IMR-90 (cell line): ENCODE data around the gene MYO1D. TPM values are rescaled to one million over a fixed set of nuclear protein-coding genes. Genes with fewer than 3 reads are reported as not detected.

ENCODE experiments used
- ATAC-seq: fragments of 200-7000 bp; cut with Tn5 transposase; 2 replicates; pipeline ENCODE4 v1.9.1; 2020; ENCODE audit warnings: low read depth, mild to moderate bottlenecking, moderate library complexity
- BruUV-seq: library from RNA; stranded (reverse); fragments of 400-500 nt; replicated peaks from 2 replicates; lab custom pipeline; 2021; lab: Mats Ljungman, UMichigan
- CTCF ChIA-PET: fragments of 300-600 bp; formaldehyde crosslinking; extraction: SDS; loops from one replicate; lab custom pipeline; 2021; ENCODE audit warnings: antibody characterized with exemption; lab: Yijun Ruan, JAX
- POLR2A ChIA-PET: fragments of 300-600 bp; sonication (Branson Sonifier 250); formaldehyde crosslinking; loops from one replicate; lab custom pipeline; 2022; ENCODE audit warnings: antibody characterized with exemption; ENCODE audit not compliant: unreplicated experiment; lab: Charles Lee
- DNase-seq: peaks from one replicate; pipeline ENCODE4 v3.0.0; 2013
- H2AFZ ChIP-seq: replicated peaks from 2 replicates; pipeline ENCODE3; 2013; ENCODE audit warnings: low read length, mild to moderate bottlenecking; ENCODE audit not compliant: poor library complexity
- H2AK5ac ChIP-seq: 2 replicates; pipeline ENCODE4 v1.6.1; 2013; ENCODE audit warnings: low read depth, low read length, inconsistent platforms
- H2AK9ac ChIP-seq: replicated peaks from 2 replicates; pipeline ENCODE3; 2013; ENCODE audit warnings: mild to moderate bottlenecking, low read depth, low read length, moderate library complexity; ENCODE audit not compliant: poor library complexity
- H2BK120ac ChIP-seq: 2 replicates; pipeline ENCODE4 v1.6.1; 2013; ENCODE audit warnings: low read depth, low read length, inconsistent platforms
- H2BK15ac ChIP-seq: 3 replicates; pipeline ENCODE4 v1.6.1; 2013; ENCODE audit warnings: low read depth, low read length, inconsistent platforms
- H2BK20ac ChIP-seq: 2 replicates; pipeline ENCODE4 v1.6.1; 2013; ENCODE audit warnings: low read depth, mild to moderate bottlenecking, inconsistent platforms, low read length, moderate library complexity
- H2BK5ac ChIP-seq: 2 replicates; pipeline ENCODE4 v1.6.1; 2013; ENCODE audit warnings: mild to moderate bottlenecking, low read depth, low read length, inconsistent platforms; ENCODE audit not compliant: poor library complexity, severe bottlenecking
- H3K14ac ChIP-seq: replicated peaks from 2 replicates; pipeline ENCODE4 v1.6.1; 2013; ENCODE audit warnings: low read depth, low read length, inconsistent platforms
- H3K18ac ChIP-seq: 2 replicates; pipeline ENCODE4 v1.6.1; 2013; ENCODE audit warnings: low read depth, low read length, control low read depth
- H3K23ac ChIP-seq: 2 replicates; pipeline ENCODE4 v1.6.1; 2013; ENCODE audit warnings: low read depth, low read length, inconsistent platforms
- H3K27ac ChIP-seq: 2 replicates; pipeline ENCODE4 v1.5.1; 2013; ENCODE audit warnings: mild to moderate bottlenecking, control low read depth, low read length; ENCODE audit not compliant: insufficient read depth
- H3K27me3 ChIP-seq: 2 replicates; pipeline ENCODE4 v1.6.1; 2013; ENCODE audit warnings: low read length; ENCODE audit not compliant: control insufficient read depth, insufficient read depth
- H3K36me3 ChIP-seq: 2 replicates; pipeline ENCODE4 v1.6.1; 2013; ENCODE audit warnings: low read length, mixed read lengths; ENCODE audit not compliant: control insufficient read depth, insufficient read depth
- H3K4ac ChIP-seq: 2 replicates; pipeline ENCODE4 v1.6.1; 2013; ENCODE audit warnings: low read depth, low read length, inconsistent platforms
- H3K4me1 ChIP-seq: 2 replicates; pipeline ENCODE4 v1.6.1; 2013; ENCODE audit warnings: low read length, mixed read lengths; ENCODE audit not compliant: control insufficient read depth, insufficient read depth
- H3K4me2 ChIP-seq: 2 replicates; pipeline ENCODE4 v1.6.1; 2013; ENCODE audit warnings: low read depth, mild to moderate bottlenecking, control low read depth, low read length, moderate library complexity
- H3K4me3 ChIP-seq: 2 replicates; pipeline ENCODE4 v1.5.1; 2013; ENCODE audit warnings: low read depth, mild to moderate bottlenecking, control low read depth, low read length, moderate library complexity; ENCODE audit not compliant: insufficient read depth
- H3K56ac ChIP-seq: 2 replicates; pipeline ENCODE4 v1.6.1; 2013; ENCODE audit warnings: low read length, inconsistent platforms; ENCODE audit not compliant: insufficient read depth; ENCODE audit errors: extremely low read depth
- H3K79me1 ChIP-seq, 2 experiments: 2 replicates each; pipeline ENCODE4 v1.6.1; 2013; ENCODE audit warnings: low read length in 2 of 2, inconsistent platforms in 1 of 2, low read depth in 1 of 2
- H3K9ac ChIP-seq: 2 replicates; pipeline ENCODE4 v1.6.1; 2013; ENCODE audit warnings: low read depth, low read length, control low read depth
- H3K9me1 ChIP-seq: 2 replicates; pipeline ENCODE4 v1.6.1; 2013; ENCODE audit warnings: low read length, inconsistent platforms; ENCODE audit not compliant: insufficient read depth
- H3K9me3 ChIP-seq: 2 replicates; pipeline ENCODE4 v1.6.1; 2013; ENCODE audit warnings: low read length; ENCODE audit not compliant: control insufficient read depth, insufficient read depth
- H4K20me1 ChIP-seq: 2 replicates; pipeline ENCODE4 v1.6.1; 2013; ENCODE audit warnings: low read length, inconsistent platforms; ENCODE audit not compliant: insufficient read depth
- H4K5ac ChIP-seq: 2 replicates; pipeline ENCODE4 v1.6.1; 2013; ENCODE audit warnings: mild to moderate bottlenecking, low read depth, low read length, control low read depth
- H4K8ac ChIP-seq, 2 experiments: 2 replicates each; pipeline ENCODE4 v1.6.1; 2013; ENCODE audit warnings: low read depth in 2 of 2, low read length in 2 of 2, control low read depth in 1 of 2, inconsistent platforms in 1 of 2
- H4K91ac ChIP-seq: 2 replicates; pipeline ENCODE4 v1.6.1; 2013; ENCODE audit warnings: low read depth, low read length, inconsistent platforms; ENCODE audit not compliant: insufficient read depth
- CEBPB ChIP-seq: IDR thresholded peaks from 2 replicates; pipeline ENCODE4 v1.6.1; 2012; ENCODE audit warnings: low read depth, low read length, improper control_type of control experiment
- CHD1 ChIP-seq: IDR thresholded peaks from 2 replicates; pipeline ENCODE4 v1.6.1; 2012; ENCODE audit warnings: low read depth, low read length, improper control_type of control experiment
- MAFK ChIP-seq: IDR thresholded peaks from 2 replicates; pipeline ENCODE4 v1.6.1; 2012; ENCODE audit warnings: low read depth, low read length, improper control_type of control experiment
- MXI1 ChIP-seq: IDR thresholded peaks from 2 replicates; pipeline ENCODE4 v1.6.1; 2012; ENCODE audit warnings: low read depth, mild to moderate bottlenecking, low read length, moderate library complexity, borderline replicate concordance
- RAD21 ChIP-seq: IDR thresholded peaks from 2 replicates; pipeline ENCODE4 v1.6.1; 2012; ENCODE audit warnings: low read length, improper control_type of control experiment
- RFX5 ChIP-seq: IDR thresholded peaks from 2 replicates; pipeline ENCODE4 v1.8.0; 2012; ENCODE audit warnings: low read depth, mild to moderate bottlenecking, low read length, moderate library complexity
- SMC3 ChIP-seq: fragments of 150-350 bp; IDR thresholded peaks from 2 replicates; pipeline ENCODE4 v1.6.1; 2016; ENCODE audit warnings: low read depth, mild to moderate bottlenecking, antibody characterized with exemption, low read length, moderate library complexity
- WGBS, 2 experiments: methylation state at CpG; one replicate each; pipeline versions ENCODE4 v1.1.5 to v1.1.7; 2013; ENCODE audit warnings: missing lambda C conversion rate in 2 of 2; ENCODE audit not compliant: insufficient read length in 1 of 2; ENCODE audit errors: extremely low coverage in 2 of 2; 5-methylcytosine and 5-hydroxymethylcytosine counted together
- dilution Hi-C: fragments of 300-500 bp; cut with HindIII; formaldehyde crosslinking; loops from one replicate; pipeline ENCODE4 v1.14.3; 2018; ENCODE audit warnings: low sequenced_read_pairs; ENCODE audit not compliant: unreplicated experiment
- in situ Hi-C: fragments of 300-500 bp; cut with MboI; formaldehyde crosslinking; loops from 3 replicates; pipeline ENCODE4 v1.14.3; 2019; ENCODE audit warnings: low sequenced_read_pairs, inconsistent platforms, mixed read lengths
- intact Hi-C: fragments of 100-400 bp; cut with micrococcal nuclease; formaldehyde crosslinking; loops from 2 replicates; pipeline ENCODE4 v1.10.0; 2022
- polyA plus RNA-seq, 3 experiments: library from polyadenylated mRNA; depleted of rRNA; stranded (reverse); fragments of >200 nt; gene quantifications; 2 replicates each; pipeline ENCODE4 v1.2.3, GENCODE V29; 2012; ENCODE audit warnings: low replicate concordance in 1 of 3
- total RNA-seq: library from RNA; depleted of rRNA; stranded (reverse); fragments of >200 nt; gene quantifications from 2 replicates; pipeline ENCODE4 v1.2.3, GENCODE V29; 2012
- TF ChIP-seq, protein P1 (sequence below): fragments of 150-350 bp; IDR thresholded peaks from 2 replicates; pipeline ENCODE4 v1.6.1; 2016; ENCODE audit warnings: low read depth, mild to moderate bottlenecking, low read length, moderate library complexity, borderline replicate concordance
- TF ChIP-seq, protein P2 (sequence below): conservative IDR thresholded peaks from 2 replicates; pipeline ENCODE4 v1.5.1; 2012; ENCODE audit warnings: mild to moderate bottlenecking, low read depth, low read length, improper control_type of control experiment

MYO1D gene
- total and polyA plus RNA-seq, 2 of the 4 experiments (the other 2 are of a cell fraction), result 0.63 to 0.90 TPM

DNA sequence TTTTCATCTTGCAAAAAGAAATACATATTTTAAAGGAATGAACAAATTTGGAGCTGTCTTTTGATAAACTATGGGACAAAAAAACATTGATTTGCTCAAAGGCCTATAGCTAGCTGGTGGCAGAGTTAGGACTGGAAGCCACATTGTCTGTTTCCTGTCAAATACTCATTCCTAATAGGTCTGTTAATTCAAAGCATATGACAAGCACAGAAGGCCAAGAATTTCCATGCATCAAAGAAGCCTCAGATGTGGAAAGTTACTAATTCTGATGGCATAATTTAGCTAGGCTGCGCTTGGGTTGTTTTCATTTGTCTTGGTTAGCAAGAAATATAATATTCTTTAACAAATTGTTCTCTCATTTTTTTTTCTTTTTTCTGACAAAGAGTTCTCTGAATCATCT, 292.1 kb downstream of the MYO1D start:
- Histone ChIP-seq H2BK120ac (no peak overlapping the region), H2AK9ac (no peak overlapping the region), H3K56ac (no peak overlapping the region), H4K91ac (no peak overlapping the region), H3K18ac (no peak overlapping the region), H3K14ac (no peak overlapping the region), H3K4ac (no peak overlapping the region), H3K4me1 (no peaks in the 10 kb centered on the region), H2AFZ (no peak overlapping the region), H2BK15ac (no peak overlapping the region), H3K9me3 (no peaks in the 10 kb centered on the region), H4K5ac (no peak overlapping the region), H3K9ac (no peak overlapping the region), H4K8ac (no peak overlapping the region), H3K36me3 (no peaks in the 10 kb centered on the region), H2BK5ac (no peak overlapping the region), H4K20me1 (no peaks in the 10 kb centered on the region), H2AK5ac (no peak overlapping the region), H2BK20ac (no peak overlapping the region), H3K9me1 (no peaks in the 10 kb centered on the region), H3K27me3 (peaks cover 2% of the 10 kb centered on the region; the same call in 1 of the 2 replicates), H3K23ac (no peak overlapping the region), H3K27ac (no peak overlapping the region), H3K4me2 (no peak overlapping the region), H3K79me1 (no peaks in the 10 kb centered on the region), H3K4me3 (no peak overlapping the region)
- BruUV-seq, result no TSS peak
- TF ChIP-seq MAFK, result no peak
- no peak for TF ChIP-seq RAD21
- no peak for TF ChIP-seq RFX5
- TF ChIP-seq, protein P1, sequence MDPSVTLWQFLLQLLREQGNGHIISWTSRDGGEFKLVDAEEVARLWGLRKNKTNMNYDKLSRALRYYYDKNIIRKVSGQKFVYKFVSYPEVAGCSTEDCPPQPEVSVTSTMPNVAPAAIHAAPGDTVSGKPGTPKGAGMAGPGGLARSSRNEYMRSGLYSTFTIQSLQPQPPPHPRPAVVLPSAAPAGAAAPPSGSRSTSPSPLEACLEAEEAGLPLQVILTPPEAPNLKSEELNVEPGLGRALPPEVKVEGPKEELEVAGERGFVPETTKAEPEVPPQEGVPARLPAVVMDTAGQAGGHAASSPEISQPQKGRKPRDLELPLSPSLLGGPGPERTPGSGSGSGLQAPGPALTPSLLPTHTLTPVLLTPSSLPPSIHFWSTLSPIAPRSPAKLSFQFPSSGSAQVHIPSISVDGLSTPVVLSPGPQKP, result no peak
- no peak for TF ChIP-seq SMC3
- TF ChIP-seq, protein P2, sequence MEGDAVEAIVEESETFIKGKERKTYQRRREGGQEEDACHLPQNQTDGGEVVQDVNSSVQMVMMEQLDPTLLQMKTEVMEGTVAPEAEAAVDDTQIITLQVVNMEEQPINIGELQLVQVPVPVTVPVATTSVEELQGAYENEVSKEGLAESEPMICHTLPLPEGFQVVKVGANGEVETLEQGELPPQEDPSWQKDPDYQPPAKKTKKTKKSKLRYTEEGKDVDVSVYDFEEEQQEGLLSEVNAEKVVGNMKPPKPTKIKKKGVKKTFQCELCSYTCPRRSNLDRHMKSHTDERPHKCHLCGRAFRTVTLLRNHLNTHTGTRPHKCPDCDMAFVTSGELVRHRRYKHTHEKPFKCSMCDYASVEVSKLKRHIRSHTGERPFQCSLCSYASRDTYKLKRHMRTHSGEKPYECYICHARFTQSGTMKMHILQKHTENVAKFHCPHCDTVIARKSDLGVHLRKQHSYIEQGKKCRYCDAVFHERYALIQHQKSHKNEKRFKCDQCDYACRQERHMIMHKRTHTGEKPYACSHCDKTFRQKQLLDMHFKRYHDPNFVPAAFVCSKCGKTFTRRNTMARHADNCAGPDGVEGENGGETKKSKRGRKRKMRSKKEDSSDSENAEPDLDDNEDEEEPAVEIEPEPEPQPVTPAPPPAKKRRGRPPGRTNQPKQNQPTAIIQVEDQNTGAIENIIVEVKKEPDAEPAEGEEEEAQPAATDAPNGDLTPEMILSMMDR, result no peak
- no peak for TF ChIP-seq CEBPB
- TF ChIP-seq MXI1, result no peak
- TF ChIP-seq CHD1, result no peak
- DNase-seq, result no peak
- in situ Hi-C loops, result no loop called here
- no CpG with 5 or more reads among the region's 1 CpG for WGBS, 2 experiments
- POLR2A ChIA-PET, result no interaction called here
- dilution Hi-C loops, result no loop called here
- CTCF ChIA-PET, result no interaction called here
- ATAC-seq, result no peak
- intact Hi-C loops, result no loop called here
